Adrenal gland (tissue), 5 donors: Measurements from ENCODE around the gene TENT4B.

Experiments used
- POLR2A ChIP-seq, 2 donors: fragments of 450-650 bp; IDR thresholded peaks; one replicate each; pipeline ENCODE4 v1.6.1; 2017; ENCODE audit warnings: antibody characterized with exemption in 2 of 2, mild to moderate bottlenecking in 2 of 2, moderate library complexity in 1 of 2
- TF ChIP-seq, protein P1 (sequence below), 6 experiments: fragments of 450-650 bp in 4 of 6; fragments of 200-600 bp in 2 of 6; sonication (generic) in 1 of 6; IDR thresholded peaks; 1 replicate in 5 of 6; 2 replicates in 1 of 6; pipeline versions ENCODE4 v1.5.1 to v1.8.0; 2016 to 2021; ENCODE audit warnings: antibody characterized with exemption in 6 of 6, mild to moderate bottlenecking in 2 of 6, moderate library complexity in 1 of 6
- donor health status: DM: no; HTN: no; CAD: no.

DNA sequence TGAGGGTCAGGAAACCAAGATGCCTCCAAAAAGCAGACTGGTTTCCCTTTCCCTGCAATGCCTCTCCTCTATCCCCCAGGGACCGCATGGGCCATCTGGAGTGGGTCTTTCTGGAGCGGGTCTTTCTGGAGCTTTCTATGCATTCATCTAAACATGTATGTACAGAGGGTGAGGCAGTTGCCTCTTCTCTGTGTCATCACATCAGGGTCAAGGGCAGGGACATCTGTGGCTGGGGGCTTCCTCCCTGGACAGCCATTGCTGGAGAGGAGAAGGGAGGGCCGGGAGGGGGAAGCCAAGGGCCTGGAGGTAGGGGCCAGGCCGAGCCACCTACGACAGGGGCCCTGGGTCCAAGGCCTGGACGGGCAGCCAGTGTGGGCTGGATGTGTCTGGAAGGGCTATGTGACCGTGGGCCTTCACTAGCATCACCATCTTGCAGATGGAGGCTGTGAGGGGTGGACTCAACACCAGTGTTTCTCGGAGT, 114.1 kb downstream of the TENT4B start:
- TF ChIP-seq, protein P1, sequence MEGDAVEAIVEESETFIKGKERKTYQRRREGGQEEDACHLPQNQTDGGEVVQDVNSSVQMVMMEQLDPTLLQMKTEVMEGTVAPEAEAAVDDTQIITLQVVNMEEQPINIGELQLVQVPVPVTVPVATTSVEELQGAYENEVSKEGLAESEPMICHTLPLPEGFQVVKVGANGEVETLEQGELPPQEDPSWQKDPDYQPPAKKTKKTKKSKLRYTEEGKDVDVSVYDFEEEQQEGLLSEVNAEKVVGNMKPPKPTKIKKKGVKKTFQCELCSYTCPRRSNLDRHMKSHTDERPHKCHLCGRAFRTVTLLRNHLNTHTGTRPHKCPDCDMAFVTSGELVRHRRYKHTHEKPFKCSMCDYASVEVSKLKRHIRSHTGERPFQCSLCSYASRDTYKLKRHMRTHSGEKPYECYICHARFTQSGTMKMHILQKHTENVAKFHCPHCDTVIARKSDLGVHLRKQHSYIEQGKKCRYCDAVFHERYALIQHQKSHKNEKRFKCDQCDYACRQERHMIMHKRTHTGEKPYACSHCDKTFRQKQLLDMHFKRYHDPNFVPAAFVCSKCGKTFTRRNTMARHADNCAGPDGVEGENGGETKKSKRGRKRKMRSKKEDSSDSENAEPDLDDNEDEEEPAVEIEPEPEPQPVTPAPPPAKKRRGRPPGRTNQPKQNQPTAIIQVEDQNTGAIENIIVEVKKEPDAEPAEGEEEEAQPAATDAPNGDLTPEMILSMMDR (IDR thresholded peaks at IDR 0.05) = no peak
- no peak for TF ChIP-seq POLR2A (IDR thresholded peaks at IDR 0.05)
